Fibroblast of skin of back (primary cell): Measurements from ENCODE around the gene CAMSAP3.
A peak's percentile ranks its signal among the peaks of the same experiment; 100 is the strongest.
"Not testable (repeated sequence)": the region's sequence is repeated elsewhere in the genome, so short reads cannot be mapped to it uniquely, and the experiment has no call there.

Experiments used
- DNase-seq: peaks from one replicate; pipeline ENCODE4 v3.0.0-alpha.2; 2013

Gene CAMSAP3

GRCh38 chr19:7635670-7636069 lies 40.0 kb downstream of the CAMSAP3 start:
- no peak for DNase-seq

- no peak for DNase-seq
Measured at GRCh38 chr19:7636317-7636690, 40.6 kb downstream of the CAMSAP3 start.

- no peak for DNase-seq
Measured at GRCh38 chr19:7636691-7637373, 41.2 kb downstream of the CAMSAP3 start, which contains the start of gene STXBP2. STXBP2 (plus strand) TSS chr19:7637110; CDS start chr19:7637150, 40 bp downstream.

DNA sequence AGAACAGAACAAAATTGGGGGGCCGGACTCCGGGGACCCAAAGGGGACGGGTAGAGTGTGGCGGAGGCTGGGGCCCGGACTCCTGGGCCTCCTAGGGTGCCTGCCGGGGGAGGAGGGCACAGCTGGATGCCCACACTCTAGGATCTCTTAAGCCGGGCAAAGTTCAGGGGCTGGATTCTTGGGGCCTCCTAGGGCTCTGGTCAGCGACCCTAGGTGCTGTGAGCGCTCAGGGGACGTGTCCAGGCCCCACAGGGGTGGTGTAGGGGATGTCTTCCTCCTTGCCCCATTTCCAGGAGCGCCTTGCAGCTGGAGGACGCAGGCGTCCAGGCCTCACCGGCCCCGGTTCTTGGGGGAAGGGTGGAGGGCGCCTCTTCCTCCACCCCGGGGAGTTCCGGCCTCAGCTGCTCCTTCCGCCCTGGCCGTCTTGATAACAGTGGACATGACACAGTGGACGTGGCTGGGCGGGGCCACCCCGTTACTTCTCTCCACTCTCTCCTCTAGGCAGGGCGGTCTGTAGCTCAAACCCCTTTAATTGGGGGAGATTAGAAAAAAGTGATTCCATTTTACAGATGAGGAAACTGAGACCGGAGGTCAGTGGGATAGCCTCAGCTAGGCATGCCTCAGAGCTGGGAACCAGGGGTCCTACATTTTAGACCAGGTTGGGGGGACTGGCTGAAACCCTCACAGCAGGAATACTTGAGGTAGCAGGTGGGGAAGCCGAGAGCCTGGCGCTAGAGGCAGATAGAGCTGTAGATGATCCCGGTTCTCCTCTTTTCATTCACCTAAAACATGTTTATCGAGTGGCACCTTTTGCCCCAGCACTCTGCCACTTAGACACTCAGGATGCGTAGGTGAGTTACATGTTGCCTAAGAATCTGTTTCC lies 42.0 kb downstream of the CAMSAP3 start:
- DNase-seq: no peak

GRCh38 chr19:7638802-7639465 lies 43.3 kb downstream of the CAMSAP3 start:
- no peak for DNase-seq

DNA sequence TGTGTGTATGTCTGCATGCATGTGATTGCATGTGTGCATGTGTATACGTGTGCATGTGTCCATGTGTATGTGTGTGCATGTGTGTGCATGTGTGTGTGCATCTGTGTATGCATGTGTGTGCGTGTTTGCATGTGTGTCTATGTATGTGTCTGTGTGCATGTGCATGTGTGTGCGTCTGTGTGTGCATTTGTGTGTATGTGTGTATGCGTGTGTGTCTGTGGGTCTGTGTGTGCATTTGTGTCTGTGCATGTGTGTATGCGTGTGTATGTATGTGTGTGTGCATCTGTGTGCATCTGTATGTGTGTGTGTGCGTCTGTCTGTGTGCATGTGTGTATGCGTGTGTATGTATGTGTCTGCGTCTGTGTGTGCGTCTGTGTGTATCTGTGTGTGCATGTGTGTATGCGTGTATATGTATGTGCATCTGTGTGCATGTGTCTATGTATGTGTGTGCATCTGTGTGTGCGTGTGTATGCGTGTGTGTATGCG lies 44.2 kb downstream of the CAMSAP3 start:
- DNase-seq: no peak

DNA sequence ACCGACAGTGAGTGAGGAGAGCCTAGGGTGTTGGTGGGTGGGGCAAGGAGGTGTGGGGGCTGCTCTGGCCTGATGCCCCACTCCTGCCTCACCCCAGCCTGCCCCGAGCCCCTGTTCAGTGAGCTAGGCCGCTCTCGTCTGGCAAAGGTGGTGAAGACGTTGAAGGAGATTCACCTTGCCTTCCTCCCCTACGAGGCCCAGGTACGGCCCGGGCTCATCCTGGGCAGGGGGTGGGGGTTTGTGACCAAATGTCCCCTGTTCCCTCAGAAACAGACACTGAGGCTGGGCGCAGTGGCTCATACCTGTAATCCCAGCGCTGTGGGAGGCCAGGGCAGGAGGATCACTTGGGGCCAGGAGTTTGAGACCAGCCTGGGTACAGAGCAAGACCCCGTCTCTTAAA lies 45.1 kb downstream of the CAMSAP3 start:
- no peak for DNase-seq

GRCh38 chr19:7641290-7642276 lies 45.9 kb downstream of the CAMSAP3 start:
- DNase-seq: no peak

GRCh38 chr19:7642295-7643030 lies 46.8 kb downstream of the CAMSAP3 start:
- DNase-seq: no peak

- no peak for DNase-seq
Measured at GRCh38 chr19:7643031-7643415, 47.4 kb downstream of the CAMSAP3 start.

- not testable (repeated sequence) for DNase-seq
Measured at GRCh38 chr19:7643629-7644549, 48.2 kb downstream of the CAMSAP3 start.

DNA sequence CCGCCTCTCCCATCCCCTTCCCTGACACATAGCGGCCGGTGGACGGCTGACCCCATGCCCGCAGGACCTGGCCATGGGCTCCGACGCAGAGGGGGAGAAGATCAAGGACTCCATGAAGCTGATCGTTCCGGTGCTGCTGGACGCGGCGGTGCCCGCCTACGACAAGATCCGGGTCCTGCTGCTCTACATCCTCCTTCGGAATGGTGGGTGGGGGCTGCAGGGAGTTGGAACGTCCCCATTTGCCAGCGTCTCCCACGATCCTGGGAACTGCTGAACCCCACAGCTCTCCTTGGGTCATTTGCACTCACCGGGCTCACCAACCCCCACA lies 48.9 kb downstream of the CAMSAP3 start:
- DNase-seq: no peak

GRCh38 chr19:7645163-7645562 lies 49.5 kb downstream of the CAMSAP3 start:
- DNase-seq: no peak

- no peak for DNase-seq
Measured at GRCh38 chr19:7645656-7646425, 50.2 kb downstream of the CAMSAP3 start.

GRCh38 chr19:7646426-7646700 lies 50.7 kb downstream of the CAMSAP3 start:
- DNase-seq: no peak

DNA sequence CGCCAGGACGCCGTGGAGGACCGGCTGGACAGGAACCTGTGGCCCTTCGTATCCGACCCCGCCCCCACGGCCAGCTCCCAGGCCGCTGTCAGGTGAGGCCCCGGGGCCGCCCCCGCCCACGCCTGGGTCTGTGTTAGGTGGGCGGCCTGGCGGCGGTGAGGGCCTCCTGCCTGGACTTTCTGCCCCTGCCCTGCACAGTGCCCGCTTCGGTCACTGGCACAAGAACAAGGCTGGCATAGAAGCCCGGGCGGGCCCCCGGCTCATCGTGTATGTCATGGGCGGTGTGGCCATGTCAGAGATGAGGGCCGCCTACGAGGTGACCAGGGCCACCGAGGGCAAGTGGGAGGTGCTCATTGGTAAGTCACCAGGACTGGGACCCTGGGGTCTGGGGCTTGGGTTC lies 51.5 kb downstream of the CAMSAP3 start:
- no peak for DNase-seq

DNA sequence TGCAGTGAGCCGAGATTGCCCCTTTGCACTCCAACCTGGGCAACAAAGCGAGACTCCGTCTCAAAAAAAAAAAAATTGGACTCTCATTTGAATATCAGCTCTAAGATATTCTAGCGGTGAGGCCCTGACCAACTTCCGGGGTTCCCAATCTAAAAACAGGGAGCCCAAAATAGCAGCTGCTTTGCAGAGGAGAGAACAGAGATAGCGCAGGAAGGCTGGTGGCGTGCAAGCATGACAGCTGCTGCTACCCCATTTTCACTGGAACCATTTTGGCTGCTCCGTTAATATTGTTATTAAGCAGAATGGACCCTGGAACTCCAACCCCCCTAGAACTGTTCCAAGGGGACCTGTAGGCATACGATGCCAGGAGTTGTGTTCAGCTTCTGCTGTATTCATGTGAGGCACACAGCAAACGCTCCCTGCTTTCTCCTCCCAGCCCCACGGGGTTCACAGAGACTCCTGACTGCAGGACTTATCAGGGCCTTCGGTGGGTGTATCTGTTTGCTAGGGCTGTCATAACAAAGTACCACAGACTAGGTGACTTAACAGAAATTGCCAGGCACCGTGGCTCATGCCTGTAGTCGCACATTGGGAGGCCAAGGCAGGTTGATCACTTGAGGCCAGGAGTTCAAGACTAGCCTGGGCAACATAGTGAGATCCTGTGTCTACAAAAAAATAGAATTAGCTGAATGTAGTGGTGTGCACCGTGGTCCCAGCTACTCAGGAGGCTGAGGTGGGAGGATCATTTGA lies 52.8 kb downstream of the CAMSAP3 start:
- no peak for DNase-seq

- no peak for DNase-seq
Measured at GRCh38 chr19:7650148-7650547, 54.5 kb downstream of the CAMSAP3 start.

- DNase-seq: peak; percentile 59
Measured at GRCh38 chr19:7652061-7652641, 56.5 kb downstream of the CAMSAP3 start.
